Fibroblast of skin of right quadriceps (primary cell): Measurements from ENCODE around the gene LZTR1.

Source experiments
- DNase-seq: peaks from one replicate; pipeline ENCODE4 v3.0.0-alpha.2; 2013

Gene LZTR1

DNA sequence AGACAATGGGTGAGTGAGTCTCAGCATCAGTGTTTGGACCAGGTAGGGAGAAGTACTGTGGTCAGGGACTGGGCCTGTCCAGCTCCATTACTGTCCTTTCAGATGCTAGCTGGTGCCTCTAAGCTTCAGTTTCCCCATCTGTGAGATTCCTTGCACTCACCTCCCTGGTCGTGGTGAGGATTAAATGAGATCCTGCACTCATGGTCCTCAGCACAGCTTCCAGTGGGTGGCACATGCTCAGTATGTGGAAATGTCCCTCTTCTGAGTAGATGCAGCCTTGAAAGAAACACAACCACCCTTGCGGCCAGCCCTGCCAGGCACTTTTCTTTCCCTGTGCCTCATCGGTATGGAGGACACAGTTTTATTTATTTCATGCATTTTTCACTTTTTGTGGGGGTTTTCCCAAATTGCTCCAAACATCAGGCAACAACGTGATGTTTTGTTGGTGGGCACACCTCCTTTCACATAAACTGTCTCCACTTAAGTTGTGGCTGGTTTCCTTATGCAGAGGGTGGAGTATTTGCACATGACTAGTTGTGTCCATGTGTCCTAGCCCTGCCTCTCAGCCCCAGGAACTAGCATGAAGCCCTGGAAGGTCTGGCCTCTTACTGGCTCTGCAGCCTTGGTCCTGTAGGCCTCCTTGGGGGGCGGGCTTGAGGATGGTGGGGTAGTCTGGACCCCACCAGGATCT lies 1.1 kb downstream of the LZTR1 start:
- no peak for DNase-seq

DNA sequence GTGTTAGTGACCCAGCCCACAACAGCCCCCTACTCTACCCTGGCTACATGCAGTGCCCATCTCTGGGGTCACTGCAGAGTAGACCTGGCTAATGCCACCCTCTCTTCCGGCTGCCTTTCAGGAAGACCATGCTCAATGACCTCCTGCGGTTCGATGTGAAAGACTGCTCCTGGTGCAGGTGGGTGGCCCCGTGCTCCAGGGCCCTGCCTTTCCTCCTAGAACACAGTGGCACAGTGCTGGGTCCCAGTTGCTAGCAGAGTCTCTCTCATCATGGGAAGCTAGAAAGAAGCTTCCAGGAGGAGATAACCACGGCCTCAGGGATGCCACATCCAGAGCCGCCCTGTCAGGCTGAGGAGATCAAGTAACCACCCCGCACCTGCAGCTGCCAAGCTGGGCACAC lies 3.6 kb downstream of the LZTR1 start:
- DNase-seq, result no peak

DNA sequence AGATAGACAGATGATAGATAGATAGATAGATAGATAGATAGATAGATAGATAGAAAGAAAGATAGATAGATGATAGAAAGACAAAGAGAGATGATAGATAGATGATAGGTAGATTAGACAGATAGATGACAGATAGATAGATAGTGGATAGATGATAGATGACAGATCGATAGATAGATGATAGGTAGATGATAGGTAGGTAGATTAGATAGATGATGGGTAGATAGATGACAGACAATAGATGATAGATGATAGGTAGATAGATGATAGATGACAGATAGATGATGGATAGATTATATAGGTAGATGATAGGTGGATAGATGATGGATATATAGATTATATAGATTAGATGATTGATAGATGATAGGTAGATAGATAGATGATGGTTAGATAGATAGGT lies 4.3 kb downstream of the LZTR1 start:
- no peak for DNase-seq

DNA sequence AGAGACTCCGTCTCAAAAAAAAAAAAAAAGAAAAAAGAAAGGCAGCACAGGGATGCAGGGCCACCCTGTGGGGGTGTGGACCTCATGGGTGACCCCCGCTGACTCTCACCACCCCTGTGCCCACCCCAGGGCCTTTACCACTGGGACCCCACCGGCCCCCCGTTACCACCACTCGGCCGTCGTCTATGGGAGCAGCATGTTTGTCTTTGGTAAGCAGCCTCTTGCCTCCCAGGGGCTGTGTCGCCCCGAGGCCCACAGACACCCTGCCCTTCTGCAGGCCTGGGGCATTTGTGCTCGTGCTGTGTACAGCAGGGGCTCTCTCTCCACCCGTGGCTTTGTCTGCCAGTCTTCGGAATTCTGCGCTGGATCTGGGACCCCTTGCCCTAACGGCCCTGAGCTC lies 5.3 kb downstream of the LZTR1 start:
- DNase-seq, result no peak

DNA sequence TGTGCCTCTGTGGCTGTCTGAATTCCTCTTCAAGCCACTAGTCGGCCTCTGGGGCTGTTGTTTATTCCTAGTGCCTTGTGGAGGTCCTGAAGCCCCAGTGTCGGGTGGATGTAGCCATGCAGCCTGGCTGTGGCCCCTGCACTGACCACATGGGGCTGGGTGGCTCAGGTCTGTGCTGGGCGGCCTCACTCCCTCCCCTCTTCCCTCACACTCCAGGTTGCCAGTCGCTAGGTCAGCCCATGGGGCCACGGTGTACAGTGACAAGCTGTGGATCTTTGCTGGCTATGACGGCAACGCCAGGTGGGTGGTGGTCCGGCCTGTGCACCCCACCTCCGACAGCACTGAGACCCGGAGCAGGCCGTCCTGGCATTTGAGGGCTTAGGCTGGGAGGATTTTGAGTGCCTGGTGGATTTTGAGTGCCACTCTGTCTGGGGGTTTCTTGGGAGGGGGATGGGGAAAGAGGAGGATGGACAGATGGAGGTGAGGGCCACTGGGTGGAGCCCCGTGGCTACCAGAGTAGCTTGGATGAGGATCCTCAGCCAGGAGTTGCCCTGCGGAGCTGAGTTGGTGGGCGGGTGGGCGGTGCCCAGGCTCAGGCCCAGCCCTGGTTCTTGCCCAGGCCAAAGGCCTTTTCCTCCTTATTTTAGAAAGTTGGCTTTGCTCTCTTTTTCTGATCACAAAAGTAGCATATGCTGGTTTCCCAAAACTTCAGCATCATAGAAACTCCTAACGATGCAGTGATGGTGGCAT lies 6.7 kb downstream of the LZTR1 start:
- DNase-seq, result no peak

DNA sequence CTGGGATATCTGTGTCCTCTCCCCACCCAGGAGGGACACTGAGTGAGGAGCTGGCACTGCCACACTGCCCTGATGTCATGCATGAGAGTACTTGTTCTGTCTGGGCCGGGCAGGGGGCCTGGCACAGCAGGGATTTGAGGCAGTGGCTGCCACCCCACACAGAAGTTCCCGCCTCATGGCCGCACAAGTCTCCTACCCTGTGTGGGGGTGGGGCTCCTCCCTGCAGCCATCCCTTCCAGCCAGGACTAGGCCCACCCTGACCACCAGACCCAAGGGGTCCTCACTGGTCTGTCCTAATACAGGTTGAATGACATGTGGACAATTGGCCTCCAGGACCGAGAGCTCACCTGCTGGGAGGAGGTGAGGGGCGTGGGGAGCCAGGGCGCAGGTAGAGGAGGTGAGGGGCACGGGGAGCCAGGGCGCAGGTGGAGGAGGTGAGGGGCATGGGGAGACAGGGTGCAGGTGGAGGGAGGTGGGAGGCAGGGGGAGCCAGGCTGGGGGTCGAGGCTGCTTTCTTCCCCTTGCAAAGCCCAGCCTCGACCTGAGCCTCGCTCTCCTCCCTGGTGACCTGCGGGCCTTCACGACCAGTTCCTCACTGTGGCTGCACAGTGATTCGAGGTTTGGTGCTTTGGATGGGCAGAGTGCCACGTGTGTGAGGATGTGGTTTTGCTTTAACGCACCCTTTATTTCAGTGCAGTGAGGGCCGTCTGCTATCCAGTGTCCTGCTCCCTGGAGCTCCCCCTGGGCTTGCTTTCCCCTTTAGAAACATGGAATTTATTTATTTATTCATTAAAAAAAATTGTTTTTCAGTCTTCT lies 7.4 kb downstream of the LZTR1 start:
- peak; percentile 29 for DNase-seq

DNA sequence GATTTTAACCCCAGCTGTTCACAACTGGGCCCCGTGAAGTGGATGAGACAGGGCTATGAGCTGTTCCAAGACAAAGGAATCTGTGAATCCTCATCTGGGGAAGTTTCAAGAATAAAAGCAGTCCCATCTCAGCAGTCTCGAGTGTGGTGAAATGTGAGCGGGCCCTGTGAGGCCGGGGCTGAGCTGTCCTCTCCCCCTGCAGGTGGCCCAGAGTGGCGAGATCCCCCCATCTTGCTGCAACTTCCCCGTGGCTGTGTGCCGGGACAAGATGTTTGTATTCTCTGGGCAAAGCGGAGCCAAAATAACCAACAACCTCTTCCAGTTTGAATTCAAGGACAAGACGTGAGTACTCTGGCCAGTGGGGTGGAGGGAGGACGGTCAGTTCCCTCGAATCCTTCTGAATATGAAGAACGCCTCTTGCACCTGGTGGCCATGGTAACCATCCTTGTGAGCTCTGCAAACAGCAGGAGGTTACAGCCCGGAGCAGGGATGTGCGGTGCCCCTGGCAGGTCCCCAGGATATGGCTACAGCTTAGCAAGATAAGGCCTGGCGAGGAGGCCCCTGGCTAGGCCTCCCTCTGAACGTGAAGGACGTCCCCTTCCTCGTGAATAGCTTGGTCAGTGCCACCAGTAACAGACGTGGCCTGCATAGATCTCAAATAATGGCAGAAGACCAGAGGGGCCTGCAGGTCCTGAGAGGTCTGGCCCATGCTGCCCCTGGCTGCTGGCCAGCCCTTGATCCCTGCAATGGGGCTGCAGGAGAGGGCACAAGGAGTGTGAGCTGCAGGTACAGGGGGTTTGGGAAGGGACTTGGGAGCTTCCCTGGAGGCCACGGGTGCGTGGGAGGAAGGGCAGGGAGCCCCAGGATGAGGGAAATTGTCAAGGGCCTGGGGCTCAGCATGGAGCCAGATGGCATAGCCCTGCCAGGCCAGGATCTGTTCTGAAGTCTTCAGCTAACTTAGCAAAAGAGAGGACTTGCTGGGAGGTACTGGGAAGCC lies 8.4 kb downstream of the LZTR1 start:
- no peak for DNase-seq

DNA sequence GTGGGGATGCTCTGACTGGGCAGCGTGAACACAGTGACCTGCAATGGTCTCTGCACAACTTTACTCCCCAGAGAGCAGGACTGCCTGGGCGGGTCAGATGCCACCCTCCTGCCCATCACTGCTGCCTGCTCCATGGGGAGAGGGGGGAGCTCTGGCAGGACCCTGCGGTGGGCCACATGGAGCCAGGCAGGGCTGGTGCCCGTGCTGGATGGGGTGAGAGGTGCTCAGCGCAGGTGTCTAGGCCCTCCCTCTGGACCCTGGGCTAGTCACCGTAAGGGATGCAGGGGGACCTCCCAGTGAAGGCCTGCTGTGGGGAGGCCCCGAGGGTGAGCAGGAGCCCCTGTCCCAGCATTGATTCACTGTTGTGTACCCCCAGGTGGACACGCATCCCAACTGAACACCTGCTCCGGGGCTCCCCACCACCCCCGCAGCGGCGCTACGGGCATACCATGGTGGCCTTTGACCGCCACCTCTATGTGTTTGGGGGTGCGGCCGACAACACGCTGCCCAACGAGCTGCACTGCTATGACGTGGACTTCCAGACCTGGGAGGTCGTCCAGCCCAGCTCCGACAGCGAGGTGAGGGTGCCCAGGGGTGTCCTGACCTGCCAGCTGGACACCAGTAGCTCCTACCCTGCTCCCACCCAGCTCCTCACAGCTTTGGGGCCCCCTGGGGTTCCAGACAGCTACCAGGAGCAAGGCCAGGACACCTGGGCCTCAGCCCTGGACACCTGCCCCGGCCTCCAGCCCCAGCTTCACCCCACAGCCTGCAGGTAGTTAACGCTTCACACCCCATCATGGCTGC lies 9.4 kb downstream of the LZTR1 start:
- no peak for DNase-seq

DNA sequence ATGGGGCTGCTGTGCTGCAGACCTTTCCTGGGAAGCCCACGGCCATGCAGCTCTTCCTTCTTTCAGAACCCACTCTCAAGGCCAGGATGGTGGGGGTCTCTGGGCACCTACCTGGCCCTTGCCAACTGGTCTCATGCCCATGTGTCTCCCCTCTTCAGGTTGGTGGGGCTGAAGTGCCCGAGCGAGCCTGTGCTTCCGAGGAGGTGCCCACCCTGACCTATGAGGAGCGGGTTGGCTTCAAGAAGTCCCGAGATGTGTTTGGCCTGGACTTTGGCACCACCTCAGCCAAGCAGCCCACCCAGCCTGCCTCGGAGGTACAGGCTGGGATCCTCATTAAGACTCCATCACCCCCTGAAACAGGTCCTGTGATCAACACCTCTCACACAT lies 10.0 kb downstream of the LZTR1 start:
- no peak for DNase-seq

DNA sequence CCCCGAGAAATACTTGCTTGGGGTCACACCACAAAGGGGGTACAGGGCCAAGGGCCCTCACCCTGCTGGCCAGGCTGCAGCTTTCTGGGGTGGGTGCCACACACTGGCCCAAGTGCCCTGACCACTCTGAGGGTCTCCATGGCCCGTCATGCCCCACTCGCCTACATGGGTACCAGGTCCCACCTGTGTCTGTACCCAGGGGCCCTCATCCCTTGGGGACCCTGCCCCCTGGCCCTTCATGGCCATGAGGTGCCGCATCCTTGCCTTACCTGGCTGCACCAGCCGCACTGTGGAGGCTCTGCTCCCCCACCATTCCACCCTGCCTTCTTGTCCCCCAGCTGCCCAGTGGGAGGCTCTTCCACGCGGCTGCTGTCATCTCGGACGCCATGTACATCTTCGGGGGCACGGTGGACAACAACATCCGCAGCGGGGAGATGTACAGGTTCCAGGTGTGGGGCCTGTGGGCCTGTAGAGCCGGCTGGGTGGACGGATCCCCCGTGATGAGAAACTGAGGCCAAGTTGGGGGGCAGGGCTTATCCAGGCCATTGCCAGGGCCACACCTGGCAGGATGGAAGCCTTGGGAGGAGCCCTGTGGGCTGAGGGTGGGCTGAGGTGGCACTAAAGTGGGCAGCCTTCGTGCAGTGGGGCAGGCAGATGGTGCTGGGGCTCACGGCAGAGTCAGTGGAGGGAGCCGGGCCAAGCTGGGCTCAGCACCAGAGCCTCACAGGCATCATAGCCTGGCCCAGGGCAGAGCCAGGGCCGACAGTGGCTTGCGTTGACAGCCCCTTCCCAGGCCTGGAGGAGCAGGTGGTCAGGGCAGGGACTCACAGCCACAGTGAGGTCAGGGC lies 10.6 kb downstream of the LZTR1 start:
- DNase-seq, result no peak

DNA sequence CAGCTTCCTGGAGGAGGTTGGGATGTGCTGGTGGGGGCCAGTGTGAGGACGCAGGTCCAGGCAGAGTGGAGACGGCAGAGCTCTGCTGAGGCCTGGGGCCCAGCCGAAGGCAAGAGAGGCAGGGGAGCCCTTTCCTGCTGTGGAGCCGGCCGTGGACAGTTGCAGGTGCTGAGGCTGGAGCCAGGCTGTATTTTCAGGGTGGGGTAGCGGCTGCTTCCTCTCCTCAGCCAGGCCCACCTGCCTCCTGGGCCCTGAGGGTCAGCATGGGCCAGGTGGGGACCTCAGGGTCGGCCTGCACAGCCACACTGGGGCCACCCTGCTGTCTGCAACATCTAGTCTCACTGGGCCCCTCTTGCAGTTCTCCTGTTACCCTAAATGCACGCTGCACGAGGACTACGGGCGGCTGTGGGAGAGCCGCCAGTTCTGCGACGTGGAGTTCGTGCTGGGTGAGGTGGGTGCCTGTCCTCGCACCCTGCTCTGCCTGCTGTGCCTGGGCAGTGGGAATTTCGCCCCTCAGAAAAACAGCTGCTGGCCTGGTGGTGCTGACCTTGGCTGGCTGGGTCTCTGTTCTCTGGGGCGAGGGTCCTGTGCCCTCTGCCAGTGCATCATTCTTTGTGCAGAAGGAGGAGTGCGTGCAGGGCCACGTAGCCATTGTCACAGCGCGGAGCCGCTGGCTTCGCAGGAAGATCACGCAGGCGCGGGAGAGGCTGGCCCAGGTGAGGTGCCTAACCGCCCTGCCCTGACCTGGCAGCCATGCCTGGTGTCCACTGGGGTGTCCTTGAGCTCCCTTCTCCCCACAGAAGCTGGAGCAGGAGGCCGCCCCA lies 11.4 kb downstream of the LZTR1 start:
- no peak for DNase-seq

DNA sequence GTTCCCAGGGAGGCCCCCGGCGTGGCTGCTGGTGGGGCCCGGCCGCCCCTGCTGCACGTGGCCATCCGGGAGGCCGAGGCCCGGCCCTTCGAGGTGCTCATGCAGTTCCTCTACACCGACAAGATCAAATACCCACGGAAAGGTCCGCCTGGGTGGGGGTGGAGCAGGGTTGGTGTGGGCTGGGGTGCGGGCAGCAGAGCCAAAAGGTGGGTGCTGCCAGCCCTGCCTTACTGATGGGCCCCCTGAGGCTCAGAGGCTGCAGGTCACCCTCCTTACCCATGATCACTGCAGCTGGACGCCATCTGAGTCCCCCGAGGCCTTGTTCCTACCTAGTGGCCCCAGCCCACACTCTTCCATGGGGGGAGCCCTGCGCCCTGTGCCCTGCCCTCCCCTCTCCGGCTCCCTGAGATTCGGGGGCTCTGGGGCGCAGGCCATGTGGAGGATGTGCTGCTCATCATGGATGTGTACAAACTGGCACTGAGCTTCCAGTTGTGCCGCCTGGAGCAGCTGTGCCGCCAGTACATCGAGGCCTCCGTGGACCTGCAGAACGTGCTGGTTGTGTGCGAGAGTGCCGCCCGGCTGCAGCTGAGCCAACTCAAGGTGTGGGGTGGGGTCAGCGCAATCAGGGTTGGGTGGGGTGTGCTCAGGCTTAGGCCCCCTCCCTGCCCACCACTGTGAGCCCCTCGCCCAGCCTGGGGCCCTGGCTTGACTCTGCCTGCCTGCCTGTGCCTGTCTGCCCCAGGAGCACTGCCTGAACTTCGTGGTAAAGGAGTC lies 12.2 kb downstream of the LZTR1 start:
- DNase-seq, result no peak

DNA sequence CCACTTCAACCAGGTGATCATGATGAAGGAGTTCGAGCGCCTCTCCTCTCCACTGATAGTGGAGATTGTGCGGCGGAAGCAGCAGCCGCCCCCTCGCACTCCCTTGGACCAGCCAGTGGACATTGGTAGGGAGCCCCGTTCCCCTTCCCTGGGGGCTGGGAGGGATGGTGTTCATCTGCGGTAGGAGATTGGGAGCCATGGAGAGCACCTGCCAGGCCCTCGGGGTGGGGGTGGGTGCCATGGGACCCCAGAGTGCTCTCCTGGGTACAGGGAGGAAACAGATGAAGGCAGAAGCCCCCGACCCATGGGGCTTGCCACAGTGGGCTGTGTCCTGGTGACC lies 12.8 kb downstream of the LZTR1 start:
- DNase-seq, result no peak

DNA sequence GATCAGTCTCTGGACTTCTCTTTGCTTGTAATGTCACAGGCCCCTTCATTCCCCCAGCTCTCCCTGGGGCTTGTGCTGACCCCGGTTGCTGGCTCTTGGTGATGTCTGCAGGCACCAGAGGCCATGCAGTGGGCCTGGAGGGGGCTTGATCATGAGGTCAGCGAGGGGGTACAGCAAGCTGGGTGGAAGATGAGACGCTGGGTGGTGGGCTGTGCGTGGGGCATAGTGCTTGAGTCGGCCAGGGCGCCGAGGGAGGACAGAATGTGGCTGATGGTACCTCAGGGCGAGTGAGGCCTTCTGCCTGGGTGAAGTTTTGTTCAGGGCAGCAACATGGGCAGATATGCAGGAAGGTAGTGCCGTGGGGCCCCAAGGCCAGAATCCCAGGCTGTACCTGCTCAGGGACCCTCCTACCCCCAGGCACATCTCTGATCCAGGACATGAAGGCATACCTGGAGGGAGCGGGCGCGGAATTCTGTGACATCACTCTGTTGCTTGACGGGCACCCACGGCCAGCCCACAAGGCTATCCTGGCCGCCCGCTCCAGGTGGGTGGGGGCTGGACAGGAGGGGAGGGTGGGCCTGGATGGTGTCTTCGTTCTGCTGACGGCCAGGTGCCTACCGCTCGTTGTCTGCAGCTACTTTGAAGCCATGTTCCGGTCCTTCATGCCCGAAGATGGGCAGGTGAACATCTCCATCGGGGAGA lies 13.4 kb downstream of the LZTR1 start:
- DNase-seq, result no peak

DNA sequence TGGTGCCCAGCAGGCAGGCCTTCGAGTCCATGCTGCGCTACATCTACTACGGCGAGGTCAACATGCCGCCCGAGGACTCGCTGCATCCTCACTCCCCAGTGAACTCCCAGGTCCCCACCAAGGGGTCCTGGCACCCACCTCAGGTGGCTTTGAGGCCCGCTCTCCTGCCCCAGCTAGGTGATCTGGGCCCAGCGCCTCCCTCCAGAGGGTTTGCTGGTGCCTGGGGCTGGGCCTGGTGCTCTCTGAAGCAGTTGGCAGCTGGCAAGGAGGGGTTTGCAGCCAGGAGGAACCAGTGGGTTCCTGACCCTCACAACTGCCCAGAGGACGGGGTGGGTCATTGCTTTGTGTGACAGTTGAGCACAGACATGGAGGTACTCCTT lies 13.9 kb downstream of the LZTR1 start:
- no peak for DNase-seq

DNA sequence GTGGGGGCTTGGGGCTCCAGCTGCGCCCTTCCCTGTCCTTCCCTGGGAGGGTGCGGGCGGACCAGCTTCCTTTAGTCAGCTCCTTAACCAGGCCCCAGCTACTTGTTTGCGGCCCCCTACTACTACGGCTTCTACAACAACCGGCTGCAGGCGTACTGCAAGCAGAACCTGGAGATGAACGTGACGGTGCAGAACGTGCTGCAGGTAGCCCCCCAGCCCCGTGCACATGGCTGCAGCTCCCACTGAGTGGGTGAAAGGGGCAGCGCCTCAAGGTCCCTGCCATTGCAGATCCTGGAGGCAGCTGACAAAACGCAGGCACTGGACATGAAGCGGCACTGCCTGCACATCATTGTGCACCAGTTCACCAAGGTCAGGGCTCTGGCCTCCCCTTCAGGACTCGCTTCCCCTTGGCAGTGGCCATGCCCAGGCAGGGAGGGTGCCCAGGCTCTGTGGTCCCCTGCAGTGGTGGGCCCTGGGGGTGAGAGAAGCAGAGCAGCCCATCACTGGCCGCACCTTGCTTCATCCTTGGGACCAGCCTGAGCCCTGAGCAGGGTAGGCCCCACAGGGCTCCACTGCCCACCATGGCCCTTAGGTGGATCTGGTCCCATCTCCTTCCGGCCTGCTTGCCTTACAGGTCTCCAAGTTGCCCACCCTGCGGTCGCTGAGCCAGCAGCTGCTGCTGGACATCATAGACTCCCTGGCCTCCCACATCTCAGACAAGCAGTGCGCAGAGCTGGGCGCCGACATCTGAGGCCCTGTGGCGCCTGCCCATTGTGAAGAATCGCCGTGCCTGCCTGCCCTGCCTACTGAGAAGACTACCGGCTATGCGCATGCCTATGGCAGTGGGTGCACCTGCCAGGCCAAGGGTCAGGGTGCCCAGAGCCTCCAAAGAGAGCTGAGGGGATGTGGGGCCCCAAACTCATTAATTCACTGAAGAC lies 14.8 kb downstream of the LZTR1 start:
- no peak for DNase-seq

DNA sequence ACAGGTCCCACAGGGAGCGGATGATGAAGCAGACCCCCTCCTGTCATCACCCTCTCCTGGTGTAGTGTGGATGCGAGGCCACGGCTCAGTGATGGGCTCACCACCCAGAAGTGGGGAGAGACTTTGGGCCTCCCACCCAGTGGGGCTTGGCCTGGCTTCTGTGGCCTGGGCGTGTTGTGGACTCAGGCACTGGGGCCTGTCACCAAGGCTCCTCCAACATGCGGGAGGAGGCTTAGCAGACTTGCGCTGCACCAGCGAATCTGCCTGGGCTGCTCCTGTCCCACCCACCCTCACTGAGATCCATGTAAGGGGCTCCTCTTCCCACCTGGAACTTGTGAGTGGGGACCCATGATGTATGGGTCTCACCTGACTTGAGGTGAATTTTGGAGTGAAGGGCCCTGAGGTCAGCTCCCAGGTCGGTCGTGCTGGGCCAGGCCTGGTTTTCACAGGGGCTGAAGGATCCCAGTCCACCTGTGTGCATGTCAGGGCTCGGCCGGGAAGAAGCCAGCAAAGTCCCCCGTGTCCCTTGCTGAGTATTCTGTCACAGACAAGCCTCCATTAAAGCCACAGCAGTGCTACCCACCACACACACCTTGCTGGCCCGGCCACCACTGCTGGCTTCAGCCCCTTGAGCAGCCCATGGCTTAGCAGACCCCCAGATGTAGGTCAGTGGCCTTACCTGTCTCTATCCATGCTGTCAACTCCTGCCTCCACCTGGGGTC lies 15.6 kb downstream of the LZTR1 start:
- no peak for DNase-seq
